ENCODE measurements around the gene AXIN1. TPM values are rescaled to one million over a fixed set of nuclear protein-coding genes. Genes with fewer than 3 reads are reported as not detected.
"Not testable (repeated sequence)": the region's sequence is repeated elsewhere in the genome, so short reads cannot be mapped to it uniquely, and the experiment has no call there.

The AXIN1 gene
- total RNA-seq, 1 donor from 2014 or later: 13.5 TPM

DNA sequence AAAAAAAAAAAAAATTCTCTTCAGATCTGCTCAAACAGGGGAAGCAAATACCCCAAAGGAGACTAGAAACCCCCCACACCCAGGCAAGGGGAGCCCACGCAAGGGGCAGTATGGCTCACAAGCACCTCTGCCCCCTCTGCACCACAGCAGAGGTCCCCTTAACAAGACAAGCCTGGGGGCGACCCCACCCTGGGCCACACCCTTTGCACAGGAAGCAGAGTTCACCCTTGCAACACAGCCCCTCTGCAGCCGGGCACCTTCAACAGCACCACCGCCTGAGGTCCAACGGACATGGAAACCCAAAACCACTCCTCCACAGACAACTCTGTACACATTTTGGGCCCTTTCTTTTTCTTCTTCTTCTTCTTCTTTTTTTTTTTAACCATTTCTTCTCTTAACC is 12.8 kb downstream of the AXIN1 start:
- DNase-seq (ENCODE audit: low spot score): no peak
- intact Hi-C loops (cut with DNase I): no loop called here

DNA sequence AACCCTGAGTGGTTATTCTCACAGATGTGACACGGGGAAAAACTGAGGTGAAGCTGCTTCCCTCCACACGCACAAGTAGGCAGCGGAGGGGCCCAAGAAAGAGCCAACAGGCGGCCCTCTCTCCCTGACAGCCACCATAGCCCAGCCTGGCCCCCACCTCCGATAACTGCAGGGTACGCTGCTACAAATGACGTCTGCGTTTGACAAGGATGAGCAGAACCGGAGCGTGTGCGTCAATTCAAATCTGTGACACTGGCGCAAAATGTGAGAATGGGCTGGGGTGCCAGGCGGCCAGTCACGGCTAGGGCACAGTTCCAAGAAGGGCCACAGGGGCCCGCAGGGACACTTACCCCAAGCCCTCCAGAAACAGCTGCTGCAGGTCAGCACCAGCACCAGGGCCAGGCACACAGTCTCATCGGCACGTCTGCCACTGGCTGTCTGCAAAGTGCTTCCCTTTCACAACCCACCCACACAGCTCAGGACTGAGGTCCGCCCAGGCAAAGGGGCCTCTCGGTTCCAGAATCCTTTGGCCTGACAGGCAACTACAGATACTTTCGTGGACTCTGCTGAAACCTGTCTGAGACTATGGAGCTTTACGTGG is 14.4 kb downstream of the AXIN1 start:
- intact Hi-C loops (cut with DNase I): no loop called here

DNA sequence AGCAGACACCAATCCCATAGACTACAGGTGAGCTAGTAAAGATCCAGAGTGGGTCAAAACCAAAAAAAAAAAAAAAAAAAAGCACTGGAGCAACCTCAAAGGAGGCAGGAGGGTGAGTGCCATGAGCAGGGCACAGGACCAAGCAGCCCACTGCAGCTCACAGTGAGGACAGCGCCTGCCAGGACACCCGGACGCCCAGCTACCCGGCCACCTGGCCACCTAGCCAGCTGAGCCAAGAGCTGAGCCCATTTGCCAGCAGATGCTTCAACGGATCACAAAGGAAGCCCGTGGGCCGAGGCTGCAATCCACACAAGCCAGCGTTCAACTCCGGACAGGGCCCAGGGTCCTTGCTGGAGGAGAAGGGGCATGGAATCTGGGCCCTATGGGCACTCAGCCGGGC is 15.1 kb downstream of the AXIN1 start:
- no peak for DNase-seq (ENCODE audit: low spot score)
- intact Hi-C loops (cut with DNase I): no loop called here

More for the DNA sequence above, 14.4 kb downstream of the AXIN1 start:
- DNase-seq (ENCODE audit: low spot score): no peak

DNA sequence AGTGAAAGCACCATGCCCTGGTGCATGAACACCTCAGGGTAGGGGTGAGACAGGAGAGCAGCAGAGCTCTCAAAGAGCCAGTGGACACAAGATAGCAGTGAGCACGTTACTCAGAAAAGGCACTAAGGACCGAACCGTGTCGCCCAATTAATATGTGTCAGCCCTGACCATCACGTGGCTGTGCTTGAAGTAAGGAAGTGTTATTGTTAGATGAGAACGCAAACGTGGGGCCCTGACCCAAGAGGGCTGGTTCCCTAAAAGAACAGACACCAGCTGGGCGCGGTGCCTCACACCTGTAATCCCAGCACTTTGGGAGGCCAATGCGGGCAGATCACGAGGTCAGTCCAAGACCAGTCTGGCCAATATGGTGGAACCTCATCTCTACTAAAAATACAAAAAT is 16.3 kb downstream of the AXIN1 start:
- no peak for DNase-seq (ENCODE audit: low spot score)
- intact Hi-C loops (cut with DNase I): no loop called here

DNA sequence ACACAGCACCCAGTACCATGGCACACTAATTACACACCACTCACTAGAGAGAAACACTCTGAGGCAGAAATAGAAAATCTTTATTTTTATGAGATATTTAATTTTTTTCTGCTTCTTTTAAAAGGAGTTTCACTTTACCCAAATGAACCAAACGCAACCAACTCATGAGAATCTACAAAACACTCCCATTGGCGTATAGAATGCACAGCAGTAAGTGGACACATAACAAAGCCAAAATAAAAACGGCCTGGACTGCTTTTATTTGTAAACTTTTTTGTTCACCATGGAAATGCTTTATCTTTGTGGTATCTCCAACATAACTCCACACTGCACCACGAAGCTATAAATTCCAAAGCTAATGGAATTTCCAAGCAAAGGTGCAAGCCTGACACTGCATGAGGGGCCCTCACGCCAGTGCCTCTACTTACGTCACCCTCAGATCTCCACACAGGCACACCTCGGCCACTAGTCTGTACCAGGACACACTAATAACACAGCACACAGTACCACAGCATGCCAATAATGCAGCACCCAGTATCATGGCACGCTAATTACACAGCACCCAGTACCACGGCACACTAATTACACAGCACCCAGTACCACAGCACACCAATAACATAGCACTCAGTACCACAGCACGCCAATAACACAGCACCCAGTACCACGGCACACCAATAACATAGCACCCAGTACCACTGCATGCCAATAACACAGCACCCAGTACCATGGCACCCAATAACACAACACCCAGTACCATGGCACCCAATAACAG is 17.5 kb downstream of the AXIN1 start:
- intact Hi-C loops (cut with DNase I): not testable (repeated sequence)

DNA sequence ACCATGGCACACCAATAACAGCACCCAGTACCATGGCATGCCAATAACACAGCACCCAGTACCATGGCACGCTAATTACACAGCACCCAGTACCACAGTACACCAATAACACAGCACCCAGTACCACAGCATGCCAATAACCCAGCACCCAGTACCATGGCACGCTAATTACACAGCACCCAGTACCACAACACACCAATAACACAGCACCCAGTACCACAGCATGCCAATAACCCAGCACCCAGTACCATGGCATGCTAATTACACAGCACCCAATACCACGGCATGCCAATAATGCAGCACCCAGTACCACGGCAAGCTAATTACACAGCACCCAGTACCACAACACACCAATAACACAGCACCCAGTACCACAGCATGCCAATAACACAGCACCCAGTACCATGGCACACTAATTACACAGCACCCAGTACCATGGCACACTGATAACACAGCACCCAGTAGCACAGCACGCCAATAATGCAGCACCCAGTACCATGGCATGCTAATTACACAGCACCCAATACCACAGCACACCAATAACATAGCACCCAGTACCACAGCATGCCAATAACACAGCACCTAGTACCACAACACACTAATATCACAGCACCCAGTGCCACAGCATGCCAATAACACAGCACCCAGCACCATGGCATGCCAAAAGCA is 18.2 kb downstream of the AXIN1 start:
- intact Hi-C loops (cut with DNase I); DNase-seq (ENCODE audit: low spot score): not testable (repeated sequence)

More for the DNA sequence above, 17.5 kb downstream of the AXIN1 start:
- DNase-seq (ENCODE audit: low spot score): not testable (repeated sequence)

DNA sequence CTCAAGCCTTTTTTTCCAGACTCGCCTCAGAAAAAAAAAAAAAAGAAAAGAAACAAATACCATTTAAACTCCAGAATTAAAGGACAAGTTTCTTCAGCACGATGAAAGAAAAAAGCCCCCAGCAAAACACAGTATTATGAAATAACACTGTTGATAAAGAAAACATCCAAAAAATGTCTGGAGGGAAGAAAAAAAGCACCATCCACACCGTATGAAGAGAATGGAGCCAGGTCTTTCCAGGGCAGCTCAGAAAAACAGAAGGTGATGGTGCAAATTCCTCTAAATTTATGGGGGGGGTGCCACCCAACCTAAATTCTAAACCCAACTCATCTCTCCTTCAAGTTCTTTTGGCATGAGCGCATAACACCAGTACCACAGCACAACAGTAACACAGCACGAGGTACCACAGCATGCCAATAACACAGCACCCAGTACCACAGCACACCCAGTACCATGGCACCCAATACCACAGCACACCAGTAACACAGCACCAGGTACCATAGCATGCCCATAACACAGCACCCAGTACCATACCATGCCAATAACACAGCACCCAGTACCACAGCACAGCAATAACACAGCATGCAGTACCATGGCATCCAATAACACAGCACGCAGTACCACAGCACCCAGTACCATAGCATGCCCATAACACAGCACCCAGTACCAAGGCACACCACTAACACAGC is 19.0 kb downstream of the AXIN1 start:
- intact Hi-C loops (cut with DNase I): no loop called here
- DNase-seq (ENCODE audit: low spot score): no peak

DNA sequence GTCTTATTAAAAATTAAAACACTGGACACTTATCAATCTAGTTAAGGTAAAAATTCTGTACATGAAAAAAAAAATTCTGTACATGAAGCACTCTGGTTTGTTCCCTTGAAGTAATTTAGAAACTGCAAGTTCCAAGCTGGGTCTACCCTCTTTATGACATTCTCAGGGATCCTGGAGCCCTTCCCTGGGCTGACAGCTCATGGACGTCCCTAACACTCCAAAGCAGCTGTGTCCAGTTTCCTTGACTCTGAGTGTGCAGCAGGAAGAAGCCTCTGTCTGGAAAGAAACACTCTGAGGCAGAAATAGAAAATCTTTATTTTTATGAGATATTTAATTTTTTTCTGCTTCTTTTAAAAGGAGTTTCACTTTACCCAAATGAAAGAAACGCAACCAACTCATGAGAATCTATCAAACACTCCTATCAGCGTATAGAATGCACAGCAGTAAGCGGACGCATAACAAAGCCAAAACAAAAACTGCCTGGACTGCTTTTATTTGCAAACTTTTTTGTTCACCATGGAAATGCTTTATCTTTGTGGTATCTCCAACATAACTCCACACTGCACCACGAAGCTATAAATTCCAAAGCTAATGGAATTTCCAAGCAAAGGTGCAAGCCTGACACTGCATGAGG is 21.2 kb downstream of the AXIN1 start:
- intact Hi-C loops (cut with DNase I): not testable (repeated sequence)

DNA sequence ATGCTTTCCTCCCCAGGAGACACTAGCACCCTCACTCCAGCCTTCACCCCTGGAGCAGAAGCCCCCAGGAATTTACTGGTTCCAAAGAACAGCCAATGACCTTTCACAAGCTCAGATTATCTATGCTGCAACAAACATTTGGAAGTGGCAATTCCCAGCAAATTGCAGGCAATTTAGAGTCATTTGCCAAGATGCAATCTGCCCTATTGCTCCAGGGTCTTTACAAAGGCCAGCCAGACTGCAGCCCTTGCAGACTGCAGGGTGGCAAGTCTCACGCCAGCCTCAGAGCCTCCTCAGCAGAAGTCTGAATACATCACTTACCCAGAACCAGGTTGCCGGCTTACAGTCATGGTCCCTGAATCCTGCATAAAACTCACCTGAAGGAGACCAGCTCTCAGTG is 21.8 kb downstream of the AXIN1 start:
- intact Hi-C loops (cut with DNase I): no loop called here
- no peak for DNase-seq (ENCODE audit: low spot score)

More for the DNA sequence above, 21.2 kb downstream of the AXIN1 start:
- DNase-seq (ENCODE audit: low spot score): not testable (repeated sequence)

DNA sequence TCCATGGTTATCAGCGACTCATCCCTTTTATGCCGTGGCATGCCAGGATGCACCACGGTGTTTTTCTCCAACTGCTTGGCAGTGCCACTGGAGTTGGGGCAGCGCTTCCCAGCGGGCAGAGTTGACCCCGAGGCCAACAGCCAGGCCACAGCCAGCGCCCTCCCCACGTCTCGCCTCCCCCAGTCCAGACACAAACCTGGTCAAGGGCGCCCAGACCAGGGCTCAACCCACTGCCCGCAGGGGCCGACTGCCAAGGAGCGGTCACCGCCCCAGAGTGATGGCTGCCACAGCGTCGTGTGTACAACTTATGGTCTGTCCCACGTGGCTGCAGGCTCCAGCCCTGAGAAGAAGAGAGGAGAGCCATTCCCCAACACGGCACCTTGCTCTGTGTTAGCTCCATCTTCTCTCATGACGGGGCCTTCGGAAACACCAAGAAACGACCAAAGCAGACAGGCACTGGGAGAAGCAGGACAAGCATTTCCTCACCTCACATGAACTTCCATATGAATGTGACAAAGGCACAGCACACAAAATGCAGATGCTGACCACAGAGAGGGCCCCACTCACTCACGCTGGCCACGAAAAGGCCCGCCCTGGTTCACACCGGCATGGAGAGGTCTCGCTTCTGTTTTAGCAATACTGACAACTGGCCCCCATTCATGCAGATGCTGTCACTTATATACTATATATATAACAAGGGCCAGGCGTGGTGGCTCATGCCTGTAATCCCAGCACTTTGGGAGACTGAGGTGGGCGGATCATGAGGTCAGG is 27.0 kb downstream of the AXIN1 start:
- intact Hi-C loops (cut with DNase I): no loop called here
- DNase-seq (ENCODE audit: low spot score): no peak

DNA sequence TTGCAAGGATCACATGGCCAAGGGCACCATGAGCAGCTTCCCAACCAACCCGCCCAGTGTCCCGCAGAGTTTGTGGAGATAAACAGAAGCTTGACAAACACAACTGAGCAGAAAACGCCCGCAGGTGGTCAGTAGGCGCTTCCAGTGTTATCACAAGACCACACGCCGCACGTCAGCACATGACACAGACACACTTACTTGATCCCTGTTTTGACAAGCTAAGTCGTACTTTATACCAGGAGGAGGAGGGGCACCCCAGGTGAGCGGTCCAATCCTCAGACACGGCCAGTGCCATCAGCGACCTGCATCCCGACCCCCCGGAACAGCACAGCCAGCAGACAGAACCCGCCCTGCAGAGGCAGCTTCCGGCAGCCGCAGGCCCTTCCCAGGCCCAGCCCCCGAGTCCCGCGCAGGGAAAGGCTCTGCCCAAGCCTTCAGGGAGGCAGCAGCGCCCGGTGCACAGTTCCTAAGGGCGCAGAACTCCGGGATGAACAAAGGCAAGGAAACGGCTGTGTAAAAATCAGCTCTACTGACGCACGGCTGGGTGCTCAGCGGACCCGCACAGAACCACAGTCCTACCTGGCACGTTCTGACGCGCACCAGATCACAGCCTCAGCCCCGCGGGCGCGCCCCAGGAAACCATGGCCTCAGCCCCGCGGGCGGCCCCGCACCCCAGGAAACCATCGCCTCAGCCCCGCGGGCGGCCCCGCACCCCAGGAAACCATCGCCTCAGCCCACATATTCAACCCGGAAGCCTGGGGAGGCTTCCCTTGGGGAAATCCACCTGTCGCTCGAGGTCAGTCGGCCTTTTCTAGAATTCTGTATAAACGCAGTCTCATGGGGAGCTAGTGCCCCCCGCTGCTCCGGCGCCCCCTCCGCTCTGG is 27.8 kb downstream of the AXIN1 start:
- intact Hi-C loops (cut with DNase I): no loop called here
- DNase-seq (ENCODE audit: low spot score): no peak

DNA sequence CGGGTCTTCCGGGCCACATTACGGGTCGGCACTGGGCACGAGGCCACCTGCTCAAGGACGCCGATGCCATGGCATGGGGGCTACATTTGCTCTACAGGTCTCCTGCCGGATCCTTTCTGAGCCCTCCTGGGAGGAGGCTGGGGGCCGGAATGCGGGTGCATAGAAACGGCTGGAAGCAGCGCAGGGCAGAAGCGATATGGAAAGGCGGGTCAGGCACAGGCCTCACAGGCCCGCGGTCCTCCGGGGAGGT is 28.4 kb downstream of the AXIN1 start:
- intact Hi-C loops (cut with DNase I): no loop called here
- no peak for DNase-seq (ENCODE audit: low spot score)

DNA sequence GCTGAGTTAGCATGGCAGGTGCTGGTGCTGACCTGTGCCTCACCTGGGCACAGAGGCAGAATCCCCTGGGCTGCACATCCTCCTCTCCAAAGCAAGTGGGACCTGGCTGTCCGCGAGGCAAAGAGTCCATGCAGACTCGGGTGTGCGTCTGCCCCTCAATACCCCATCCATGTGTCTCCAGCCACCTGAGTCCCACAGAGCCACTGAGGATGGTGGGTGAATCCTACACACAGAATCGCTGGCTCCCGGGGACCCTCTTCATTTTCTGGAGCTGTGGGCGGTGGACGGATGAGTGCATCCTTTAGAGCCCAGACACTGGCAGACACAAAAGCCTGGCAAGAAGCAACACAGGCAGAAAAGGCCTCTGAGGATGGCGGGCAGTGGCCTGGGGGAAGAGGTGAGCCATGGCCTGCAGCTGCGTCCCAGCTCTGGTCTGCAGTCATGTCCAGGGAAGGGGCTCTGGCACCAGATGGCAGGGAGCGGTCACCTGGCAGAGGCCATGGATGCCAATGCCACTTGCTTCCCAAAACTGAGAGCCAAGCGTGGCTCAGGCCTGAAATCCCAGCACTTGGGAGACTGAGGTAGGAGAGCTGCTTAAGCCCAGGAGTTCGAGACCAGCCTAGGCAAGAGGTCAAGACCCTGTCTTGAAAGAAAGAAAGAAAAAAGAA is 29.9 kb downstream of the AXIN1 start:
- DNase-seq (ENCODE audit: low spot score): no peak

DNA sequence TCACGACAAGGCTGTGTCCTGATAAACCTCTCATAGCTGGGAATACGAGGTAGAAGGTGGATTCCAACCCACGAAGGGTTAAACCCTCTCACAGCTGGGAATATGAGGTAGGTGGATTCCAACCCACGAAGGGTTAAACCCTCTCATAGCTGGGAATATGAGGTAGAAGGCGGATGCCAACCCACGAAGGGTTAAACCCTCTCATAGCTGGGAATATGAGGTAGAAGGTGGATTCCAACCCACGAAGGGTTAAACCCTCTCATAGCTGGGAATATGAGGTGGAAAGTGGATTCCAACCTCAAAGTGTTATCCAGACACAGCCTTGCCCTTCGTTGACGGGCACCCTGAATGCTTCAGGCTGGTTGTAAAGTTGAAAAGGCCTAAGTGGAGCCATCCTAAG is 31.0 kb downstream of the AXIN1 start:
- intact Hi-C loops (cut with DNase I): no loop called here
- DNase-seq (ENCODE audit: low spot score): no peak

More for the DNA sequence above, 29.9 kb downstream of the AXIN1 start:
- intact Hi-C loops (cut with DNase I): no loop called here

DNA sequence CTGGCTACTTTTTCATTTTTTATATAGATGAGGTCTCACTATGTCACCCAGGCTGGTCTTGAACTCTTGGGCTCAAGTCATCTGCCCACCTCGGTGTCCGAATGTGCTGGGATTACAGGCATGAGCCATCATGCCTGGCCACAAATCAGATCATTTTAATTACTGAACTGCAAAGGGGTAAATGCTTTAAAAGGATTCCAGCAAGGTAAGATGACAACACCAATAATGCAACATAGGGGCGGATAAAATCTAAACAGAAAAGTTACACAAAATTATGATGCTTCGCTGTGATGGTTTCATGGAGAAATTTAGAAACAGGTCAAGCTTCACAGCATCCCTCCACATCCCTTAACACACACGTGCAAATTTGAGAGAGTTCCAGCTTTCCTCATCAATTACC is 32.3 kb downstream of the AXIN1 start:
- intact Hi-C loops (cut with DNase I): no loop called here
- DNase-seq (ENCODE audit: low spot score): no peak

DNA sequence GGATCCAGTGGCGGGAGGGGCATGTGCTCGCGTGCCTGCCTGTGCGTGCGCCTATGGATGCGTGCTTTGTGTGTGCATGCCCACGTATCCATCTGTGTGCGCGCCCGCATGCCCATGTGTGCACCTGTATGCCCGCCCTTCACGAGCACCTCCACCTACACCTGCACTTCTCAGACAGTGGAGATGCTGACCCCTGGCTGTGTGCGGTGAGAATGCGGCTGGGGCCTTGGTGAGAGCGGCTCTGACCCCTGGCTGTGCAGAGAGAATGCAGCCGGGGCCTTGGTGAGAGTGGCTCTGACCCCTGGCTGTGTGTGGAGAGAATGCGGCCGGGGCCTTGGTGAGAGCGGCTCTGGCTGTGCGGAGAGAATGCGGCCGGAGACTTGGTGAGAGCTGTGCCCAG is 33.9 kb downstream of the AXIN1 start:
- no peak for DNase-seq (ENCODE audit: low spot score)
- intact Hi-C loops (cut with DNase I): no loop called here

DNA sequence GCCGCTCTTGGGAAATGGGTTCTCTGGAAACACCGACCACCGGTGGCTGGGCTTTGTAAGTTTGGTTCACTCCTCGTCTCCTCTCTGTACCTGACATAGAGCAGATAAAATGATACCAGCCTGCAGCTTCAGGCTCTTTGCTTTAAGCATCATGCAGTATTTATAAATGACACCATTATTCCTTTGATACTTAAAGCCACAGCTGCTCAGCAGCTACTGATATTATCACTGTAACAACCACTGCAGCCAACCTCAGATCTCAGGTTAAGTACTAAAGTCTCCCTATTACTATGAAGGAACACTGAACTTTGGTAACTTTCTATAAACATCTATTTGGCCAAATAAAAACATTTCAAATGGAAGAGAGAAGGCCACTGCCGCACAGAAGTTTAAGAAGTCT is 34.9 kb downstream of the AXIN1 start:
- intact Hi-C loops (cut with DNase I): no loop called here
- DNase-seq (ENCODE audit: low spot score): no peak

Measured in cardiac septum (tissue), 1 donor.